Right ventricle myocardium superior (tissue), 1 donor: ENCODE results near the gene CEP250. TPM values are rescaled to one million over a fixed set of nuclear protein-coding genes. Genes with fewer than 3 reads are reported as not detected.
"Not testable (repeated sequence)": the region's sequence is repeated elsewhere in the genome, so short reads cannot be mapped to it uniquely, and the experiment has no call there.

Experiments used
- ATAC-seq: fragments of 200-7000 bp; cut with Tn5 transposase; one replicate; pipeline ENCODE4 v1.9.1; 2020; ENCODE audit warnings: mild to moderate bottlenecking; ENCODE audit not compliant: poor library complexity
- DNase-seq: peaks from one replicate; pipeline ENCODE4 v3.0.0-alpha.2; 2020
- intact Hi-C: fragments of 100-400 bp; cut with DNase I; formaldehyde crosslinking; loops from one replicate; pipeline ENCODE4 v1.11.2; 2022
- total RNA-seq: library from RNA; stranded (reverse); fragmentation: NEBNext Ultra II Directional; extraction: Animal tissue kit (Norgen Biotek cat#: 25700); gene quantifications from one replicate; pipeline ENCODE4 v1.2.1, GENCODE V29; 2021
- donor health status: DM: no; HTN: yes; CAD: no; lungs with severe emphysema.

CEP250 gene
- total RNA-seq, 1 donor from 2014 or later: 12.3 TPM

DNA sequence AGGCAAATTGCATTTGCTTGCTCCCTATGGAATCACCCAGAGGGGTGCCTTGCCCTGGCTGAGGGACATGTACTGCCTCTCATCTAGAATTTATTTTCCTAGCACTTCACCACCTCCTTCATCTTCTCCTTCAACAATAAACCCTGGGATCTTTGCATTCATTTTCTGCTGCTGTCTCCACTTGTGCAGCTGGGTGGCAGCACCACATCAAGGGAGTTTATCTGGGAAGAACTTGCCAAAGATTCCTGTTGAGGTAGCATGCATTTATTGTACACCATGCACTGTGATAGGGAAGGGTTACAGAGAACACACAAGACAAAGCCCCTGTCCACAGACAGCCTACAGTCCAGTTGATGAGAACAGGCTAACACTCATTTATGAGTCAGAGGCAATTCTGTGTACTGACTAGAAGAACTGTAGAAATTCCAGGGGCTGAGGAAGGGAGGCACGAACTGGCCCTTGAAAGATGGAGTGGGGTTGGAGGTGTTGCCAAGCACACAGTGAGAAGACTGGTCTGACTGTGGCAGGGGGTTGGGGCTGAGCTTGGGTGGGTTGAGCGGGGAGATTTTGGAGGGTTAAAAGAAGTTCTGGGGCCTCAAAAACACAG is 56.5 kb downstream of the CEP250 start:
- DNase-seq (no peak), ATAC-seq (peak; percentile 64)
- intact Hi-C loops: no loop called here

- intact Hi-C loops: no loop called here
- DNase-seq (no peak), ATAC-seq (no peak)
These were observed 59.1 kb downstream of the CEP250 start for GRCh38 chr20:35514371-35514932.

DNA sequence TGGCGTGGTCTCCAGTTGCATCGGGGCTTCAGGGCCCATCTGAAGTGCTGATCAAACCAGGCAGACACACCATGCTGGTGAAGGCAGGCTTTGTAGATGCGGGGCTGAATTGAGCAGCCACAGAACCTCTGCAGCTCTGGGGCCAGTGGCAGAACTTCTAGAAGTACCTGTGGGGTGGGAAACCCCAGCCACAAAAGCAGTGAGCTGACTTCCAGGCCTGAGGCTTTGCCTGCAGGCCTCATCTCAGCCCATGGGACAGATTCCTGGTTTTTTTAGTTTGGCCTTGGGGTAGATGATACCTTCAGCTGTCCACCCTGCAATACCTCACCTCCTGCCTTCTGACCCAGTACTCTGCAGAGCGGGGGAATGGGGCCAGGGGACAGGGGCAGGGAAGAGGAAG is 59.9 kb downstream of the CEP250 start:
- intact Hi-C loops: no loop called here
- DNase-seq (no peak), ATAC-seq (no peak)

GRCh38 chr20:35515949-35516645 is 60.7 kb downstream of the CEP250 start:
- intact Hi-C loops: no loop called here
- DNase-seq: no peak
- ATAC-seq: no peak

GRCh38 chr20:35517125-35517524 is 61.7 kb downstream of the CEP250 start:
- ATAC-seq: peak; percentile 76
- no peak for DNase-seq

DNA sequence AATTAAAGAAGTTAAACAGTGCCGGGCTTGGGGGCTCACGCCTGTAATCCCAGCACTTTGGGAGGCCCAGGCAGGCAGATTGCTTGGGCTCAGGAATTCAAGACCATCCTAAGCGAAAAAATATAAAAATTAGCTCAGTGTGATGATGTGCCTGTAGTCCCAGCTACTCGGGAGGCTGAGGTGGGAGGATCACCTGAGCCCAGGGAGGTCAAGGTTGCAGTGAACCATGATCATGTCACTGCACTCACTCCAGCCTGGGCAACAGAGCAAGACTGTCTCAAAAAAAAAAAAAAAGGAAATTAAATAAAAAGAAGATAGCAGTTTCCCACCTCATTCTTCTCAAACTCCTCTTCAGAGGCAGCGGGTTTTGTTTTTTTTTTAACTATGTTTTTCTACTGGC is 62.4 kb downstream of the CEP250 start:
- ATAC-seq, DNase-seq, intact Hi-C loops: not testable (repeated sequence)

More at GRCh38 chr20:35517125-35517524, 61.7 kb downstream of the CEP250 start:
- intact Hi-C loops: no loop called here

GRCh38 chr20:35518955-35519354 is 63.6 kb downstream of the CEP250 start:
- DNase-seq: no peak
- no peak for ATAC-seq
- intact Hi-C loops: no loop called here

DNA sequence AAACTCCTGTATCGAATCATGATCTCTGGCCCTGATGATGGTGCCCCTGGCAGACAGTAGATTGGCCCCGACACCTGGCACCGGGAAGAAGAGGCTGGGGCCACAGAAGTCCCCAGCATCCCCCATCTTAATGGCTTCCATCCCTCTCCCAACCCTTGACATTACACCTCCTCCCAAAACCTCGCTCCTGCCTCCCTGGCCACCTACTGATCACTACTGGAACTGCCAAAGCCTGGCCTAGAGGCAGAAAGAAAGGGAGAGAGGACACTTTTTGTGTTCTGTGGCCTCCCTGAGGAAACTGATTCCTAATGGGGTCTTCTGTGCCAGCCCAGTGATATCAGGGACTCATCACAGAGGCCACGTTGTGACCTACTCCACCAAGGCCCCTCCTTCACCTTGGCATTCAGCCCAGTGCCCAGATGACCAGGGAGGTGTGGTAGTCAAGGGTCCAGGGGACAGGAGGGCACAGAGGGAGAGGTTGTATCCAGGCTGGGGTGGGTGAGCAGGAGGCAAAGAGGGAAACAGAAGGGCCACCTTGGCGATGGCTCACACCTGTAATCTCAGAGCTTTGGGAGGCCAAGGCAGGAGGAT is 68.0 kb downstream of the CEP250 start:
- no peak for ATAC-seq
- DNase-seq: no peak
- intact Hi-C loops: no loop called here

- no peak for ATAC-seq
- DNase-seq: no peak
- intact Hi-C loops: no loop called here
These were observed 70.2 kb downstream of the CEP250 start for GRCh38 chr20:35525639-35526038.

GRCh38 chr20:35527122-35527769 is 71.8 kb downstream of the CEP250 start:
- DNase-seq: no peak
- ATAC-seq: no peak
- intact Hi-C loops: no loop called here

GRCh38 chr20:35529552-35529951 is 74.2 kb downstream of the CEP250 start, which contains the start of gene C20orf173:
C20orf173 (minus strand) TSS chr20:35529652; CDS start chr20:35529373, 279 bp downstream.
- ATAC-seq: no peak
- DNase-seq: no peak
- intact Hi-C loops: no loop called here

DNA sequence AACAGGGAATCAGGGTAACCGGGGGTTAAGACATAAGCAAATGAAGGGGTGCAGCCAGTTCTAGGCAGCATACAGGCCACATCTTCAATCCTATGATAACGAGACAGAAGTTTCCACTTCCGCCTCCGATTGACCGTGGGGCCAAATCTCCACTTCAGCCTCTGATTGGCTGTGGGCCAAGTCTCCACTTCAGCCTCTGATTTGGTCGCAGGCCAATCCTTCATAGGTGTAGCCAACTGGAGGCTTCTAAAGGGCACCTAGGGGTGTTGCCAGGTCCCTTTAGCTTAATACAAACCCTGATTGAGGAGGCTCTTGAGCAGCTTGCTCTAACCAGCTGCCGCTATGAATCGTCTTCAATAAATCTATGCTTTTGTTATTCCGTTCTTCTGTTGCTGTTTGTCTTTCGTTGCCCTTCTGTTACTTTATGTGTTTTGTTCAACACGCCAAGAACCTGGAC is 84.4 kb downstream of the CEP250 start:
- ATAC-seq (no peak), DNase-seq (no peak)
- intact Hi-C loops: no loop called here

DNA sequence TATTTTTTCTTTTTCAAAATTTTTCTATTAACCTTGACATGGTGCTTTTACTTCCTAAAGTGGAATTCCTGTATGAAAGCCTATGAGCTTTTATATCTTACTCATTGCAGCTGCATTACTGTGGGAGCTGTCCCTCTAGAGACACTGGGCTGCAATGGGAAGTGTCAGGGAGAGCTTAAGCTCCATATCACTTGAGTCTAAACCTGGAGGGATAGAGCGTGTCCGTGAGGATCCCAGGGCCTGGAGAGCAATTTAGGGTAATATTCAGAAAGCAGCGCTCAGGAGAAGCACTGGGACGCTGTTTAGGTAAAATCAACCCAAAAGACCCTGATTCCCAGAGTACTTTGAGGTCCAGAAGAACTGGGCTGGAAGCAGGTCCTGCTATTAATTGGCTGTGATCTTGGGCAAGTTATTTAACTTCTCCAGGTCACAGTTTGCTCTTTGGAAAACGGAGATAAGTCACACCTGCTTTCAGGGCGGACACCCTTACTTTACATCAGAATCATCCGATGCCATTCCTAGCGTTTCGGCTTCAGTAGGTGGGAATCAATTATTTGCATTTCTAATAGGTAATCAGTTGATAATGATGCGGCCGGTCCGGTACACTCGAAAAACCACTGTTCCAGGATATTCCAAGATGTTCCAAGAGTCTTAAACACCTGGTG is 85.9 kb downstream of the CEP250 start:
- intact Hi-C loops: no loop called here
- no peak for ATAC-seq

DNA sequence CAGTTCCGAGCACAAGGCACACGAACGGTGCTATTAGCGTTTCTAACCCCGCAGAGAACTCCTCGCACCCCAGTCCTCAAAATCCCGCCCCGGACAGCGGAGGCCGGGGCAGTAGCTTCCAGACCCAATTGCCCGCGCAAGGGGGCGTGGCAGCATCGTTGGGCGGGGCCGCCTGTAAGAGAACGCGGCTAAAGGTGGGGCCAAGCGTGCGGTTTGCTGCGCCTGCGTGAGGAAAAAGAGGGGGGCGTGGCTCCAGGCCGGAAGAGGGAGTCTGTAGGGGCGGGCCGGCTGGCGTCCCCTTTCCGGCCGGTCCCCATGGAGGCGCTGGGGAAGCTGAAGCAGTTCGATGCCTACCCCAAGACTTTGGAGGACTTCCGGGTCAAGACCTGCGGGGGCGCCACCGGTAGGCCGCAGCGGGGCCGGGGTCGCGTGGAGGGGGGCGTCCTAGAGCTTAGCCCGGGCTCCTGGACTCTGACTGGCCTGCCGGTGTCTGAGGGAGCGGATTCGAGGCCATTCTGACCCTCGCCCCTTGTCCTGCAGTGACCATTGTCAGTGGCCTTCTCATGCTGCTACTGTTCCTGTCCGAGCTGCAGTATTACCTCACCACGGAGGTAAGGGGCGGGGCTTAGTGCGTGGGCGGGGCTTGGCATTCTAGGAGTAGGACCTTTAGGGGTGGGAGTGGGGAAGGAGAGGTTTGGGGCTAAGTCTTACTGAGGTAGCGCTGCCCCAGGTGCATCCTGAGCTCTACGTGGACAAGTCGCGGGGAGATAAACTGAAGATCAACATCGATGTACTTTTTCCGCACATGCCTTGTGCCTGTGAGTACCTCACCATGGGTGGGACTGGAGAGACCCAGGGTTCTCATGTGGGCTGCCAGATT is 86.6 kb downstream of the CEP250 start, which contains the start of gene ERGIC3:
Gene ERGIC3 (plus strand): TSS at position 296 of the 880 bp plus-strand sequence. CDS start 20 bp downstream, at position 316.
- ATAC-seq: peak; percentile 100
- DNase-seq: peak; percentile 99
- intact Hi-C loops: no loop called here

More for the DNA sequence above, 85.9 kb downstream of the CEP250 start:
- DNase-seq: no peak

- no peak for ATAC-seq
These were observed 87.6 kb downstream of the CEP250 start for GRCh38 chr20:35542990-35543389.

GRCh38 chr20:35544436-35544835 is 89.0 kb downstream of the CEP250 start:
- DNase-seq (no peak), ATAC-seq (no peak)
- intact Hi-C loops: no loop called here

More at GRCh38 chr20:35542990-35543389, 87.6 kb downstream of the CEP250 start:
- intact Hi-C loops: no loop called here
- no peak for DNase-seq

- DNase-seq, intact Hi-C loops: not testable (repeated sequence)
These were observed 89.5 kb downstream of the CEP250 start for GRCh38 chr20:35544941-35545340.

More at GRCh38 chr20:35544941-35545340, 89.5 kb downstream of the CEP250 start:
- ATAC-seq: not testable (repeated sequence)
